SK-N-MC (cell line): Measurements from ENCODE around the gene MAGI1.

Experiments
- EZH2 ChIP-seq: fragments of 200-600 bp; sonication (generic); IDR thresholded peaks from one replicate; pipeline ENCODE4 v1.6.1; 2017; ENCODE audit warnings: antibody characterized with exemption
- FOXP2 ChIP-seq: optimal IDR thresholded peaks from 2 replicates; pipeline ENCODE3; 2011; ENCODE audit warnings: mild to moderate bottlenecking, moderate library complexity; ENCODE audit not compliant: insufficient read depth; ENCODE audit errors: extremely low read length, control extremely low read depth
- POLR2AphosphoS5 ChIP-seq: IDR thresholded peaks from 2 replicates; pipeline ENCODE4 v1.6.1; 2012; ENCODE audit warnings: mild to moderate bottlenecking, low read depth, low read length, borderline replicate concordance

DNA sequence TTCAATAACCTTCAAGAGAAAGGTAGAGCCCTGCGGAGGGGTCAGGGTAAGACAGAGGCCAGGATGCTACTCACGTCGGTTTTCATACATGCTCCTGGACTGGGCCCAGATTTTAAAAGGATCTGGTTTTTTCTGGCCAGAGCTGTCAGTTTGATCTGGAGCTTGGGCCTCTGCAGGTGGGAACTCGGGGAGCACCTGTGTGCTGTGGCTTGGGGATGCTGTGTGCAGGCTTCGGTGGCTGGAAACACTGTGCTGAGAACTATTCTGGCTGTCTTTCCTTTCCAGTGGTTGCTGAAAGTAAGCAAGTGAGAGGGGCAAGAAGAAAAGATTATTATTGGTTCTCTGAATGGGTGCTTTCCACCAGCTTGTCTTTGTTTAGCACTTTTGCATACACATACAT lies 647.6 kb downstream of the MAGI1 start:
- TF ChIP-seq EZH2 (no peak), POLR2AphosphoS5 (no peak), FOXP2 (no peak)
